Neural crest cell (in vitro differentiated cells): ENCODE measurements around the gene CHIA. TPM values are rescaled to one million over a fixed set of nuclear protein-coding genes. Genes with fewer than 3 reads are reported as not detected.
A peak's percentile ranks its signal among the peaks of the same experiment; 100 is the strongest.
"Not testable (repeated sequence)": the region's sequence is repeated elsewhere in the genome, so short reads cannot be mapped to it uniquely, and the experiment has no call there.

Source experiments
- DNase-seq: peaks from one replicate; pipeline ENCODE4 v3.0.0; 2021; ENCODE audit warnings: low read depth, mixed read lengths, low spot score
- H3K27ac Mint-ChIP-seq: one replicate; pipeline ENCODE4 v1.8.0; 2021; ENCODE audit warnings: mild to moderate bottlenecking, mixed read lengths; ENCODE audit not compliant: unreplicated experiment
- H3K27me3 Mint-ChIP-seq: 2 replicates; pipeline ENCODE4 v1.8.0; 2021; ENCODE audit warnings: low read depth, mild to moderate bottlenecking, mixed read lengths
- H3K36me3 Mint-ChIP-seq: 2 replicates; pipeline ENCODE4 v1.8.0; 2021; ENCODE audit warnings: low read depth, mild to moderate bottlenecking, mixed read lengths
- H3K4me1 Mint-ChIP-seq: 2 replicates; pipeline ENCODE4 v1.8.0; 2021; ENCODE audit warnings: mixed read lengths
- H3K4me3 Mint-ChIP-seq: one replicate; pipeline ENCODE4 v1.8.0; 2021; ENCODE audit warnings: mild to moderate bottlenecking, mixed read lengths
- H3K9me3 Mint-ChIP-seq: 2 replicates; pipeline ENCODE4 v1.8.0; 2021; ENCODE audit warnings: mixed read lengths
- CTCF ChIP-seq: fragments of 200-600 bp; sonication (generic); conservative IDR thresholded peaks from 2 replicates; pipeline ENCODE4 v1.5.0; 2021; ENCODE audit warnings: antibody characterized with exemption, mild to moderate bottlenecking
- total RNA-seq: library from RNA; stranded (reverse); gene quantifications from 2 replicates; pipeline ENCODE4 v1.2.1, GENCODE V29; 2021

The CHIA gene
- total RNA-seq, 1 donor from 2014 or later, result not detected

- DNase-seq, result no peak
- peaks cover 12% of the 10 kb centered on the region for H3K36me3 Mint-ChIP-seq
- H3K4me1 Mint-ChIP-seq, result no peaks in the 10 kb centered on the region
- no peak overlapping the region for H3K27ac Mint-ChIP-seq
- no peak overlapping the region for H3K4me3 Mint-ChIP-seq
- no peak for TF ChIP-seq CTCF
- peaks cover 18% of the 10 kb centered on the region for H3K9me3 Mint-ChIP-seq
- peaks cover 3% of the 10 kb centered on the region for H3K27me3 Mint-ChIP-seq
Measured at GRCh38 chr1:111332190-111332589, 41.5 kb downstream of the CHIA start.

GRCh38 chr1:111334169-111334568, 43.5 kb downstream of the CHIA start:
- H3K9me3 Mint-ChIP-seq, result peaks cover 4% of the 10 kb centered on the region
- DNase-seq, result no peak
- no peaks in the 10 kb centered on the region for H3K4me1 Mint-ChIP-seq
- peak; percentile 82 for TF ChIP-seq CTCF
- H3K36me3 Mint-ChIP-seq, result peaks cover 5% of the 10 kb centered on the region
- no peaks in the 10 kb centered on the region for H3K27me3 Mint-ChIP-seq
- no peak overlapping the region for H3K27ac Mint-ChIP-seq
- H3K4me3 Mint-ChIP-seq, result no peak overlapping the region

GRCh38 chr1:111335214-111335877, 44.7 kb downstream of the CHIA start:
- not testable (repeated sequence) for H3K9me3 Mint-ChIP-seq, H3K36me3 Mint-ChIP-seq, H3K27me3 Mint-ChIP-seq, H3K4me1 Mint-ChIP-seq, H3K27ac Mint-ChIP-seq, H3K4me3 Mint-ChIP-seq, DNase-seq

- H3K36me3 Mint-ChIP-seq, H3K4me3 Mint-ChIP-seq, H3K27ac Mint-ChIP-seq, H3K27me3 Mint-ChIP-seq, DNase-seq, H3K4me1 Mint-ChIP-seq, H3K9me3 Mint-ChIP-seq: not testable (repeated sequence)
Measured at GRCh38 chr1:111338849-111339248, 48.2 kb downstream of the CHIA start.

- DNase-seq, result peak; percentile 76
- H3K27ac Mint-ChIP-seq, result peak overlapping the region; percentile 93
Measured at GRCh38 chr1:111346089-111346885, 55.6 kb downstream of the CHIA start.

GRCh38 chr1:111347026-111347425, 56.4 kb downstream of the CHIA start:
- no peak for TF ChIP-seq CTCF
- no peak for DNase-seq
- Mint-ChIP-seq H3K36me3 (no peaks in the 10 kb centered on the region), H3K27me3 (peaks cover 29% of the 10 kb centered on the region), H3K27ac (peak overlapping the region; percentile 73), H3K4me3 (peak overlapping the region; percentile 95), H3K9me3 (no peaks in the 10 kb centered on the region), H3K4me1 (peaks cover 16% of the 10 kb centered on the region)

More at GRCh38 chr1:111346089-111346885, 55.6 kb downstream of the CHIA start:
- peaks cover 16% of the 10 kb centered on the region for H3K4me1 Mint-ChIP-seq
- H3K4me3 Mint-ChIP-seq, result peak overlapping the region; percentile 95
- H3K27me3 Mint-ChIP-seq, result peaks cover 32% of the 10 kb centered on the region
- TF ChIP-seq CTCF, result no peak
- no peaks in the 10 kb centered on the region for H3K36me3 Mint-ChIP-seq
- H3K9me3 Mint-ChIP-seq, result no peaks in the 10 kb centered on the region
